Activated CD8-positive, alpha-beta T cell treated with anti-CD3 and anti-CD28 coated beads for 36 hours (primary cell): Measurements from ENCODE around the gene CDC5L. TPM values are rescaled to one million over a fixed set of nuclear protein-coding genes. Genes with fewer than 3 reads are reported as not detected.

Source experiments
- ATAC-seq: fragments of 200-7000 bp; cut with Tn5 transposase; one replicate; pipeline ENCODE4 v1.10.0; 2021; ENCODE audit warnings: mild to moderate bottlenecking, moderate library complexity
- CTCF ChIA-PET: fragments of 350-600 bp; sonication (Branson Sonifier 250); formaldehyde crosslinking; loops from one replicate; lab custom pipeline; 2021; ENCODE audit warnings: antibody characterized with exemption; lab: Charles Lee
- POLR2A ChIA-PET: fragments of 350-600 bp; sonication (Branson Sonifier 250); formaldehyde crosslinking; loops from one replicate; lab custom pipeline; 2021; ENCODE audit warnings: antibody characterized with exemption; lab: Charles Lee
- DNase-seq: peaks from one replicate; pipeline ENCODE4 v3.0.0-alpha.2; 2020
- H3K27ac Mint-ChIP-seq: one replicate; pipeline ENCODE4 v1.8.0; 2021; ENCODE audit warnings: mild to moderate bottlenecking, mixed read lengths
- H3K27me3 Mint-ChIP-seq: one replicate; pipeline ENCODE4 v1.8.0; 2021; ENCODE audit warnings: mixed read lengths
- H3K36me3 Mint-ChIP-seq: one replicate; pipeline ENCODE4 v1.8.0; 2021; ENCODE audit warnings: low read depth, mixed read lengths
- H3K4me1 Mint-ChIP-seq: one replicate; pipeline ENCODE4 v1.8.0; 2021; ENCODE audit warnings: low read depth, mixed read lengths
- H3K4me3 Mint-ChIP-seq: one replicate; pipeline ENCODE4 v1.8.0; 2021; ENCODE audit warnings: mild to moderate bottlenecking, moderate library complexity, mixed read lengths
- H3K9me3 Mint-ChIP-seq: one replicate; pipeline ENCODE4 v1.8.0; 2021; ENCODE audit warnings: mixed read lengths
- CTCF ChIP-seq: fragments of 200-600 bp; IDR thresholded peaks from one replicate; pipeline ENCODE4 v1.8.0; 2022; ENCODE audit warnings: antibody characterized with exemption, mild to moderate bottlenecking
- intact Hi-C: fragments of 100-400 bp; cut with micrococcal nuclease; formaldehyde crosslinking; loops from one replicate; pipeline ENCODE4 v1.10.0; 2022
- total RNA-seq, 2 experiments: library from RNA; stranded (reverse); gene quantifications; one replicate each; pipeline ENCODE4 v1.2.3, GENCODE V29; 2021

Gene CDC5L
- total RNA-seq, 2 experiments from 2014 or later: 20.4 to 21.4 TPM

- H3K36me3 Mint-ChIP-seq: no peaks in the 10 kb centered on the region
- no peak overlapping the region for H3K27ac Mint-ChIP-seq
- no peak overlapping the region for H3K4me3 Mint-ChIP-seq
- no peak for TF ChIP-seq CTCF
- no peaks in the 10 kb centered on the region for H3K9me3 Mint-ChIP-seq
- ChIA-PET CTCF (no interaction called here), POLR2A (no interaction called here)
- H3K4me1 Mint-ChIP-seq: no peaks in the 10 kb centered on the region
- intact Hi-C loops: no loop called here
- H3K27me3 Mint-ChIP-seq: peaks cover 5% of the 10 kb centered on the region
- DNase-seq: no peak
- ATAC-seq: no peak
Measured at GRCh38 chr6:44373787-44374186, 13.7 kb upstream of the CDC5L start.

- no peaks in the 10 kb centered on the region for H3K9me3 Mint-ChIP-seq
- ChIA-PET POLR2A (no interaction called here), CTCF (interaction anchor here (1.1 kb wide), 1 partner anchor 107 kb away, joined by 3 read pairs; no protein-coding TSS in a partner anchor)
- H3K27ac Mint-ChIP-seq: no peak overlapping the region
- no peaks in the 10 kb centered on the region for H3K4me1 Mint-ChIP-seq
- peaks cover 5% of the 10 kb centered on the region for H3K27me3 Mint-ChIP-seq
- H3K4me3 Mint-ChIP-seq: no peak overlapping the region
- ATAC-seq (no peak), DNase-seq (no peak)
- no peaks in the 10 kb centered on the region for H3K36me3 Mint-ChIP-seq
- TF ChIP-seq CTCF: no peak
- intact Hi-C loops: no loop called here
Measured at GRCh38 chr6:44375071-44375470, 12.4 kb upstream of the CDC5L start.

GRCh38 chr6:44377484-44377883 lies 10.0 kb upstream of the CDC5L start:
- no peak for TF ChIP-seq CTCF
- CTCF ChIA-PET: interaction anchor here (1.3 kb wide), 1 partner anchor 10 kb away, joined by 4 read pairs; the partner anchor contains the start of gene CDC5L
- intact Hi-C loops: no loop called here

GRCh38 chr6:44377971-44378370 lies 9.5 kb upstream of the CDC5L start:
- DNase-seq (no peak), ATAC-seq (no peak)
- Mint-ChIP-seq H3K9me3 (no peaks in the 10 kb centered on the region), H3K4me3 (no peak overlapping the region), H3K27me3 (no peaks in the 10 kb centered on the region), H3K4me1 (no peaks in the 10 kb centered on the region), H3K27ac (no peak overlapping the region), H3K36me3 (no peaks in the 10 kb centered on the region)
- POLR2A ChIA-PET: no interaction called here
- intact Hi-C loops: no loop called here
- no peak for TF ChIP-seq CTCF
- CTCF ChIA-PET: interaction anchor here (1.3 kb wide), 1 partner anchor 9 kb away, joined by 4 read pairs; the partner anchor contains the start of gene CDC5L

More at GRCh38 chr6:44377484-44377883, 10.0 kb upstream of the CDC5L start:
- ATAC-seq: no peak
- Mint-ChIP-seq H3K4me1 (no peaks in the 10 kb centered on the region), H3K4me3 (no peak overlapping the region), H3K36me3 (no peaks in the 10 kb centered on the region), H3K27ac (no peak overlapping the region), H3K27me3 (peaks cover 2% of the 10 kb centered on the region), H3K9me3 (no peaks in the 10 kb centered on the region)
- POLR2A ChIA-PET: no interaction called here
- no peak for DNase-seq

- TF ChIP-seq CTCF: no peak
- peaks cover 3% of the 10 kb centered on the region for H3K4me1 Mint-ChIP-seq
- ATAC-seq: no peak
- no peaks in the 10 kb centered on the region for H3K27me3 Mint-ChIP-seq
- intact Hi-C loops: no loop called here
- no peak overlapping the region for H3K27ac Mint-ChIP-seq
- POLR2A ChIA-PET: no interaction called here
- no peak for DNase-seq
- no peaks in the 10 kb centered on the region for H3K36me3 Mint-ChIP-seq
- no peaks in the 10 kb centered on the region for H3K9me3 Mint-ChIP-seq
- H3K4me3 Mint-ChIP-seq: no peak overlapping the region
- CTCF ChIA-PET: no interaction called here
Measured at GRCh38 chr6:44381739-44382138, 5.8 kb upstream of the CDC5L start.
